ENCODE results near the gene RALGPS2. TPM values are rescaled to one million over a fixed set of nuclear protein-coding genes. Genes with fewer than 3 reads are reported as not detected.

RALGPS2 gene
- total and polyA plus RNA-seq, 2 of the 8 experiments (the other 6 are each of a cell fraction or from before 2014, with no cell fraction given): 6.7 to 38.0 TPM

DNA sequence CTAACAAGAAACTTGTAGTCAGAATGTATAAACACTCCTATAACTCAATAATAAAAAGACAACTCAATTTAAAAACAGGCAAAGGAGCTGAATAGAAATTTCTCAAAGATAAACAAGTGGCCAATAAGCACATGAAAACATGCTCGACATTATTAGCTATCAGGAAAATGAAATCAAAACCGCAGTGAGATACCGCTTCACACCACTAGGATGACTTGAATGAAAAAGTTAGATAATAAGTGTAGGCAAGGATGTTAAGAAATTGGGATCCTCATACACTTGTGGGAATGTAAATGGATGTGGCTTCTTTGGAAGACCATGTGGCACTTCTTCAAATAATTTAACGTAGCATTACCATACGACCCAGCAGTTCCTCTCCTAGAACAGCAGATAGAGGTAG is 8.9 kb downstream of the RALGPS2 start:
- H2BK15ac ChIP-seq (ENCODE audit: low read length): no peak overlapping the region
- ChIA-PET POLR2A (ENCODE audit: partially characterized antibody) (no interaction called here), CTCF (ENCODE audit: partially characterized antibody) (interaction anchor here (0.7 to 3.0 kb wide), 17 partner anchors 11 to 271 kb away, joined by 3 to 13 read pairs (median 4); no protein-coding TSS in a partner anchor)
- H2BK120ac ChIP-seq (replicated peaks; ENCODE audit: low read depth, low read length): no peak overlapping the region
- H3K4me1 ChIP-seq (replicated peaks in 1 of 4; ENCODE audit: control insufficient read depth in 3 of 4, insufficient read depth in 4 of 4, low read length in 3 of 4): no peaks in the 10 kb centered on the region
- 86% methylated on average over 5 of the region's 5 CpGs; no CpG with 5 or more reads in 1 of the 2 experiments for WGBS, 2 experiments (ENCODE audit: extremely low coverage in 1 of 2, insufficient coverage in 1 of 2, insufficient read length in 1 of 2, insufficient replicate concordance in 2 of 2, low coverage in 1 of 2, low lambda C conversion rate in 2 of 2, missing lambda C conversion rate in 1 of 2)
- peaks cover 6 to 63% of the 10 kb centered on the region in 2 experiments for H3K79me2 ChIP-seq (ENCODE audit: control insufficient read depth in 1 of 2, insufficient read depth in 2 of 2, low read length in 2 of 2)
- H3K27me3 ChIP-seq (replicated peaks in 1 of 4; ENCODE audit: control insufficient read depth in 3 of 4, extremely low read depth in 1 of 4, insufficient read depth in 3 of 4, low read length in 3 of 4): no peaks in the 10 kb centered on the region
- H3K4ac ChIP-seq (replicated peaks; ENCODE audit: insufficient read length, low read depth, low read length): no peak overlapping the region
- no peak overlapping the region for H2AFZ ChIP-seq (ENCODE audit: low read length)
- no peak overlapping the region for H2BK20ac ChIP-seq (ENCODE audit: low read length)
- DNase-seq (ENCODE audit: low read depth in 1 of 2, low spot score in 2 of 2) (no peak), FAIRE-seq (peak; percentile 24)
- H3K4me2 ChIP-seq (ENCODE audit: insufficient read depth in 1 of 2, low read depth in 2 of 2, low read length in 2 of 2): no peak overlapping the region
- H3K27ac ChIP-seq (ENCODE audit: low read depth, low read length): no peak overlapping the region
- H4K91ac ChIP-seq (replicated peaks; ENCODE audit: insufficient read length, low read length): no peak overlapping the region
- H3K23ac ChIP-seq (ENCODE audit: insufficient read length): no peak overlapping the region
- H3K9me3 ChIP-seq (ENCODE audit: insufficient read depth in 2 of 2, low read depth in 1 of 2, low read length in 1 of 2): no peaks in the 10 kb centered on the region
- H3K4me3 ChIP-seq (ENCODE audit: extremely low read depth in 1 of 4, insufficient read depth in 2 of 4, low read depth in 3 of 4, low read length in 4 of 4): no peak overlapping the region
- no peak overlapping the region for H3K18ac ChIP-seq (ENCODE audit: extremely low read depth, low read length)
- no peak overlapping the region for H2AK5ac ChIP-seq (ENCODE audit: low read depth, low read length)
- H2BK12ac ChIP-seq (ENCODE audit: low read depth, low read length): no peak overlapping the region
- H3K9ac ChIP-seq (replicated peaks in 1 of 4; ENCODE audit: extremely low read depth in 1 of 4, low read depth in 3 of 4, low read length in 3 of 4): no peak overlapping the region
- no peaks in the 10 kb centered on the region; the same call in 1 of the 2 replicates for H3K79me1 ChIP-seq (ENCODE audit: low read depth, low read length)
- H3K56ac ChIP-seq (replicated peaks; ENCODE audit: insufficient read length, low read depth, low read length): no peak overlapping the region
- H4K8ac ChIP-seq (ENCODE audit: extremely low read depth, insufficient read depth, low read length): no peak overlapping the region
- peaks cover 0 to 6% (median 0%) of the 10 kb centered on the region in 4 experiments; a peak in 2 of 8 replicates for H3K36me3 ChIP-seq (ENCODE audit: control insufficient read depth in 2 of 4, insufficient read depth in 4 of 4, low read length in 3 of 4)
- no peaks in the 10 kb centered on the region for H3K23me2 ChIP-seq (ENCODE audit: low read depth, low read length)
- no peak overlapping the region for H2BK5ac ChIP-seq (ENCODE audit: low read depth, low read length)
- H4K20me1 ChIP-seq (replicated peaks in 1 of 2; ENCODE audit: control insufficient read depth in 1 of 2, insufficient read depth in 2 of 2, low read length in 2 of 2): no peaks in the 10 kb centered on the region
- no peak overlapping the region for H3K14ac ChIP-seq (ENCODE audit: insufficient read length)
- no peak overlapping the region for H4K5ac ChIP-seq (ENCODE audit: insufficient read length, low read depth, low read length)
- TF ChIP-seq, protein P1, sequence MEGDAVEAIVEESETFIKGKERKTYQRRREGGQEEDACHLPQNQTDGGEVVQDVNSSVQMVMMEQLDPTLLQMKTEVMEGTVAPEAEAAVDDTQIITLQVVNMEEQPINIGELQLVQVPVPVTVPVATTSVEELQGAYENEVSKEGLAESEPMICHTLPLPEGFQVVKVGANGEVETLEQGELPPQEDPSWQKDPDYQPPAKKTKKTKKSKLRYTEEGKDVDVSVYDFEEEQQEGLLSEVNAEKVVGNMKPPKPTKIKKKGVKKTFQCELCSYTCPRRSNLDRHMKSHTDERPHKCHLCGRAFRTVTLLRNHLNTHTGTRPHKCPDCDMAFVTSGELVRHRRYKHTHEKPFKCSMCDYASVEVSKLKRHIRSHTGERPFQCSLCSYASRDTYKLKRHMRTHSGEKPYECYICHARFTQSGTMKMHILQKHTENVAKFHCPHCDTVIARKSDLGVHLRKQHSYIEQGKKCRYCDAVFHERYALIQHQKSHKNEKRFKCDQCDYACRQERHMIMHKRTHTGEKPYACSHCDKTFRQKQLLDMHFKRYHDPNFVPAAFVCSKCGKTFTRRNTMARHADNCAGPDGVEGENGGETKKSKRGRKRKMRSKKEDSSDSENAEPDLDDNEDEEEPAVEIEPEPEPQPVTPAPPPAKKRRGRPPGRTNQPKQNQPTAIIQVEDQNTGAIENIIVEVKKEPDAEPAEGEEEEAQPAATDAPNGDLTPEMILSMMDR (IDR thresholded peaks at IDR 0.05; ENCODE audit: control extremely low read depth in 1 of 3, insufficient read depth in 1 of 3, low read depth in 1 of 3, low read length in 3 of 3): peak in 1 of 3 experiments; percentile 51; a peak in 1 of 4 replicates
- TF ChIP-seq KDM5A (IDR thresholded peaks at IDR 0.05; ENCODE audit: low read length): no peak
